ENCODE measurements around the gene TEX9.
"Not testable (repeated sequence)": the region's sequence is repeated elsewhere in the genome, so short reads cannot be mapped to it uniquely, and the experiment has no call there.

Gene TEX9

DNA sequence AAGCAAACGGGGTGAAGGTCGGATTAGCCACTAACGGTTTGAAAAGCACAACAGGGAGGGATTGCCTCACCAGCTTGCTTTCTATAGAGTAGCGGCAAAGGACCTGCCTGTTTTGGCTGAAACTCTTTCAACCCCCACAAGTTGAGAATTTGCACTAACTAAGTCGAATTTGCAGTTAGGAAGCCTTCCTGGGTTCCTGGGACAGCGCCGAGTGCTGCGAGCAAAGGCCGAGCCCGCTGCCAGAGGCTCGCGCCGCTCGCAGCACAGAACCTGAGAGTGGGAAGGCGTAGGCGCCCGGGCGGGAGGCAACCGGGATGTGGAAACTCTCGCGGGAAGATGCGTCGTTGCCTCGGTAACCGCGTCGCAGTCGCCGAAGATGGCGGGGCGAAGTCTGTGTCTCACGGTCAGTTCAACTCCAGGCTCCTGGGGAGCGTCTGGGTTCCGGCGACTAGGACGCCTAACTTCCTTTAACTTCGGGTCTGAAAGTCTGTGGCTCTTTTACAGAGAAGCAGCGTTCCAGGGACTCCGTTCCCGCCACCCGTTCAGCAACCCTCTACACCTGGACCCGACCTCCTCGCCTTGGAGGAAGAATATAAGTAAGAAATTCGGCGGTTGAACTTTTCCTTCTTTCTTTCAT lies at the start of gene TEX9:
TEX9 (plus strand) TSS at position 352 of the 637 bp plus-strand sequence; CDS start at position 377, 25 bp downstream.
- DNase-seq (ENCODE audit: low spot score) (peak; percentile 96), FAIRE-seq (no peak)

DNA sequence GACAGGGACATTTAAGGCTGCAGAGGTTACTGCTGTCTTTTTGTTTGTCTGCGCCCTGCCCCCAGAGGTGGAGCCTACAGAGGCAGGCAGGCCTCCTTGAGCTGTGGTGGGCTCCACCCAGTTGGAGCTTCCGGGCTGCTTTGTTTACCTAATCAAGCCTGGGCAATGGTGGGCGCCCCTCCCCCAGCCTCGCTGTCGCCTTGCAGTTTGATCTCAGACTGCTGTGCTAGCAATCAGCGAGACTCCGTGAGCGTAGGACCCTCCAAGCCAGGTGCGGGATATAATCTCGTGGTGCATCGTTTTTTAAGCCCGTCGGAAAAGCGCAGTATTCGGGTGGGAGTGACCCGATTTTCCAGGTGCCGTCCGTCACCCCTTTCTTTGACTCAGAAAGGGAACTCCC lies 48.7 kb upstream of the TEX9 start:
- FAIRE-seq; DNase-seq (ENCODE audit: low spot score): not testable (repeated sequence)

DNA sequence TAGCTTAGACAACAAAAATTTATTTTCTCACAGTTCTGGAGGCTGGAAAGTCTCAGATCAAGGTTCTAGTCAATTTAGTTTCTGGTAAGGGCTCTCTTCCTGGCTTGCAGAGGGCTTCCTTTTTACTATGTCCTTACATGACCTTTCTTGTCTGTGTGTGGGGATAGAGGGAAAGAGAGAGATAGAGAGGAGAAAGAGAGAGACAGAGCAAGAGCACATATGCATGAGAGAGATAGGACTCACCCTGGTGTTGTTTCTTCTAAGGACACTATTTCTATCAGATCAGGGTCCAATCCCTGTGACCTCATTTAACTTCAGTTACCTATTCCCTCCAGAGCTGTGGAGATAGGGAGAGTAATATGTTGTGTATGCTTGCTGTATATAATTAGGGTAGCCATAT lies 44.9 kb upstream of the TEX9 start:
- DNase-seq (ENCODE audit: low spot score) (no peak), FAIRE-seq (no peak)

DNA sequence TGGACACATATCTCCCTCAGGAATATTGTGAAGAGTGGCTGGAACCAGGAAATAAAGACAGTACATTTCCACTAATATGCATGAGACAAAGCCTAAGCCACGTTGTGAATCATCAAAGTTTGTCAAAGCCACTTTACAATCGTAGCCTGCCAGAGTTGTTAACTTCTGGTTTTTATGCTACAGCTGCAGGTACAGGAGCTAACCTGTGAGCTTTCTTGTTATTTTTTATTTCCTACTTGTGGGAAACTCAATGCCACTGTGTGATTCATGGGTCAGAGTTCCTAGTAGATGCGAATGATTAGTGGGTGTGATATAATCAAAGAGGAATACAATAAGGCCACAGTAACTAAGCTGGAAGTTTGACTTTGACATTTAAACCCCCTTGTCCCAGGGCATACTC lies 44.4 kb upstream of the TEX9 start:
- DNase-seq (ENCODE audit: low spot score) (no peak), FAIRE-seq (no peak)

DNA sequence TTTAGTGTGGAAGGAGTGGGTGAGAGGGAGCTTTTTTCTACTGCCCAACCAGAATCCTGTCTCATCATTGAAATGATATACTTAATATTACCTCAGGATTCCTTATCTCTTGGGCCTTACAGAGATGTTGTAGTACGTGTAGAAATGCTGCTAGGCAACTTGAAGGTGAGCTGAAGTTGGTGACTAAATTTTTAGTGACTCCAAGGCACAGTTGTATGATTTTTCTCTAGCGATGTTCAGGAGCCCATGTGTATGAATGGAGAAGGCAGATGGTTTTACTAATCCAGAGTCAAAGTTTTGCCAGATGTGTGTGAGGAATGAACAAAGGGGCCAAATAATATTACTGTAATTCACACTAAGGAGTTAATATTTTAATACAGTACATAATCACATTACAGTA lies 42.8 kb upstream of the TEX9 start:
- FAIRE-seq, result no peak

DNA sequence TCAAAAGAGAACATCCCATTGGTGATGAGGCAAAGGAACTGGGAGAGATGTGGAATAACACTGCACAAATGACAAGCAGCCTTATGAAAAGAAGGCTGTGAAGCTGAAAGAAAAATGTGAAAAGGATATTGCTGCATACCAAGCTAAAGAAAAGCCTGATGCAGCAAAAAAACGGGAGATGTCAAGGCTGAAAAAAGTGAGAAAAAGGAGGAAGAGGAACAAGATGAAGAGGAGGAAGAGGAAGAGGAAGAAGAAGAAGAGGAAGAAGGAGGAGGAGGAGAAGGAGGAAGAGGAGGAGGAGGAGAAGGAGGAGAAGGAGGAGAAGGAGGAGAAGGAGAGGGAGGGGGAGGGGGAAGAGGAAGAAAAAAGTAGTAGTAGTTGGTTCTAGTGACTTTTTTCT lies 41.8 kb upstream of the TEX9 start:
- no peak for DNase-seq (ENCODE audit: low spot score)
- no peak for FAIRE-seq

More for the DNA sequence above, 42.8 kb upstream of the TEX9 start:
- no peak for DNase-seq (ENCODE audit: low spot score)

DNA sequence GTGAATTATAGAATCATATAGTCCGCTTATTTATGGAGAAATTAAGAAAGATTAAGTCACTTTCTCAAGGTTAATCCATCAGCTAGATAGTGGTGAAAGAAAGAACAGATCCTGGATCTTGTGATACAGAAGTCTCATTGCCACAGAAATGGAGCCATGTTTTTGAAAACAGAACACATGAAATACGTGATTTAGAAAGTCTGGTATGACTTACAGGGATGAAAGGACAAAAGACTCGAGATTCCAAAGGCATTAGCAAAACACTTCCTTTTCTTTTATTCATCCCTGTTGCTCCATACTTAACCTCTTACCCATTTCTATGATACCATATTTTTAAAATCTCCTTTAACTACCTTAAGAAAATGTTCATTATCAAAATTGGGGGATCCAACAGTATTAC lies 40.0 kb upstream of the TEX9 start:
- DNase-seq (ENCODE audit: low spot score) (no peak), FAIRE-seq (no peak)

DNA sequence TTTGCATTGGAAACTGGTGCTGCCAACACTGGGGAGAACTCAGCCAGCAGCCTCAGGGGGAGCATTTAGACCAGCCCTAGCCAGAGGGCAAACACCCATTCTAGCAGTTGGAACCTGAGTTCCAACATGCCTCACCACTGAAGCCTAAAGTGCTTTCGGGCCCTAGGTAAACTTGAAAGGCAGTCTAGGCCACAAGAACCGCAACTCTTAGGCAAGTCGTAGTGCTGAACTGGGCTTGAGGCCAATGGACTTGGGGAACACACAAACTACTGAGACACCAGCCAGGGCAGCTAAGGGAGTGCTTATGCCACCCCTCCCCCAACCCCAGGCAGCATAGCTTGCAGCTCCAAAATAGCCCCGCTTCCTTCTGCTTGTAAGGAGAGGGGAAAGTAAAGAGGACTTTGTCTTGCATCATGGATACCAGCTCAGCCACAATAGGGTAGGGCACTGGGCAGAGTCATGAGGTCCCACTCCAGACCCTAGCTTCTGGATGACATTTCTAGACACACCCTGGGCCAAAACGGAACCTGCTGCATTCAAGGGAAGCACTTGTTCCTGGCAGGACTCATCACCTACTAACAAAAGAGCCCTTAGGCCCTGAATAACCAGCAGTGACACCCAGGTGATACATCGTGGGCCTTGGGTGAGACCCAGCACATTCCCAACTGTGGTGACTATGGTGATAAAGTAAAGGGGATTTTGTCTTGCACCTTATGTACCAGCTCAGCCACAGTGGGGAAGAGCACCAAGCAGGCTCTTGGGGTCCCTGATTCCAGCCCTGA lies 37.3 kb upstream of the TEX9 start:
- peak; percentile 77 for FAIRE-seq
- DNase-seq (ENCODE audit: low spot score), result peak; percentile 18

DNA sequence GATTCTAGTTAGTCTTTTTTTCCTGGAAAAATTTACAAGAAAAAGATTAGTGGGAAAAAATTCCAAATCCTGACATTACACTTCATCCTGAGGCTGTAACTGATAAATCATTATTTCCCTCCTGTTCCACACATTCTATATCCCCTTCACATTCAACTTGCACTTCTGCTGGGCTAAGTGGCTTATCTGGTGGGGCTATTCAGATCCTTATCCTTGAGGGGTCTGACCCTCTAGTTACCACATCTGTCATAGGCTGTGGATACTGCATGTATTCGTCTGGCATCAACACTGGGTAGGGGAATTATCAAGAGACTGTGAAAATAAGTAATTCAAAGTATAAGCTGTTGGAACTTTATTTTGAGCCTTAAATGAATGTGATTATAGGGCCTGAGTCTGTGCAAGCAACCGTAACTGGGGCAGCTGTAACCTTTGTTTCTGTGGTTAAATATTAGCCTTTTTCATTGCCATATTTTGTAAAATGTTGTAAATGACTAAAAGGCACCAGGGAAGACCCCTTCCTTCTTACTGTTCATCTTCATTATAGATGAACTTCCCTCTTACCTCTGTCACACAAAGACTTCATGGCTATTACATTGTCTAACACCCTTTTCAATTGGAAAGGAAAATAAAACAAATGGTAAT lies 28.0 kb upstream of the TEX9 start:
- FAIRE-seq (no peak), DNase-seq (ENCODE audit: low spot score) (no peak)

DNA sequence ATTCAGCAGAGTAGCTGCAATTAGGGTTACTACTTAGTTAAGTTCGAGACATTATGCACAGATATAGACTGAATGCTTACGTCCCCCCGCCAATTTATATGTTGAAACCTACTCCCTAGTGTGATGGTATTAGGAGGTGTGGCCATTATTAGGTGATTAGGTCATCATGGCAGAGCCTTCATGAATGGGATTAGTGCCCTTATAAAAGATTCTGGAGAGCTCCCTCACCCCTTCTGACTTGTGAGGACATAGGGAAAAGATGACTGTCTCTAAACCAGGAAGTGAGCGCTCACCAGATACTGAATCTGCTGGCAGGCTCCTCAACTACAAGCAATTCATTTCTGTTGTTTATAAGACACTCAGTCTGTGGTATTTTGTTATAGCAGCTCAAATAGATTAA lies 25.6 kb upstream of the TEX9 start:
- DNase-seq (ENCODE audit: low spot score) (no peak), FAIRE-seq (peak; percentile 13)

DNA sequence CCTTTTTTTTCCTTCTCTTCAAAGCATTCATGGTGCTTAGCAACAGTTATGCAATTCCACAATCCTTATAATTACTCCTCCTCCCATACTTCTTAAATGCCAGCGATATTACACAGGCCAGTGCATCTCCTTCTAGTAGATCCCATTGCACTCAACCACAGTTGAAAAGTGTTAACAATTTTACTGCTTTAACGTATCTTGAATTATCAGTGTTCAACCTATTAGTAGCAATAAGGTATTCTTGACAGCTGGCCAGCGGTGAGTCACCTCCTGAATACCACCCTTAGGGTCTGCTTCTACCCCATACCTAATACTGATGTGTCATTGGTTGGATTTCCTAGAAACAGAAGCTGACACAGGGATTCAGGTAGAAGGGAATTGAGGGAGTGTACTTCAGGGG lies 24.0 kb upstream of the TEX9 start:
- no peak for DNase-seq (ENCODE audit: low spot score)
- peak; percentile 66 for FAIRE-seq

DNA sequence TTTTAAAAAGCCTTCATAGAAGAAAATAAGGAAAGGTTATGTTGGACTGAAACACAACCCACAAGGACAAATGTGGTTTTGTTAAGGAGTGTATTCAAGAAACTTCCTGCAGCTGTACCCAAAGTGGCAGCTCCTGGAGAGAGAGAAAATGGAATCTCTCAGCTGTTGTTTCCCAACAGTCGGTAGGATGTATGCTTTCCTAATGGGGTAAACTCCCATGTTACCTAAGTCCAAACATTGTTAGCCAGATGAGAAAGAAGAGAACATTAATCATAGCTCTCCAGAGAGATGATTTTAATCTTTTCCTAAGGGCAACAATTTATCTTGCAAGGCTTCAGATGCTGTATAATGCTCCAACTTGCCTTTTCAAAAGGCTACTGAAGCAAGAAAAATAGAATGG lies 22.6 kb upstream of the TEX9 start:
- FAIRE-seq, result no peak

DNA sequence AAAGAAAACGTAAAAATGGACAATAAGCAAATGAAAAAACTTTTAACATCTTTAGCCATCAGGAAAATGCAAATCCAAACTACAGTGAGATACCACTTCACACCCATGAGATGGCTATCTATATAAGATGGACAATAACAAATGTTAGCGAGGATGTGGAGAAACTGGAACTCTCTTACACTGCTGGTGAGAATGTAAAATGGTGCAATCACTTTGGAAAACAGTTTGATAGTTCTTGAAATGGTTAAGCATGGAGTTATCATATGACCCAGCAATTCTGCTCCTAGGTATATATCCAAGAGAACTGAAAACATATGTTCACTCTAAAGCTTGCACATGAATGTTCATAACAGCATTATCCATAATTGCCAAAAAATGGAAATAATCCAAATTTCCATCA lies 21.3 kb upstream of the TEX9 start:
- FAIRE-seq (no peak), DNase-seq (ENCODE audit: low spot score) (no peak)

More for the DNA sequence above, 22.6 kb upstream of the TEX9 start:
- no peak for DNase-seq (ENCODE audit: low spot score)

DNA sequence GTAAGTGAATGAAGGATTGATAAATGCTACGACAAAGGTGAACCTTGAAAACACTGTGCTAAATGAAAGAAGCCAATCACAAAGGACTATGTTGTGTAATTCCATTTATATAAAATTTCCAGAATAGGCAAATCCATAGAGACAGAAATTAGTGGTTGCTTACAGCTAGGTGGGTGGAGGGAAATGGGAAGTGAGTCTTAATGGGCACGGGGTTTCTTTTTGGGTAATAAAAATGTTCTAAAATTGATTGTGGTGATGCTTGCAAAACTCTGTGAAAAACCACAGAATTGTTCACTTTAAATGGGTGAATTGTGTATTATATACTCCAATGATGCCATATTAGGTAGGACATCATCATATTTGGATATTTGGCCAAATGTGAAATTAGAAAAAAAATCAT lies 20.9 kb upstream of the TEX9 start:
- no peak for FAIRE-seq

DNA sequence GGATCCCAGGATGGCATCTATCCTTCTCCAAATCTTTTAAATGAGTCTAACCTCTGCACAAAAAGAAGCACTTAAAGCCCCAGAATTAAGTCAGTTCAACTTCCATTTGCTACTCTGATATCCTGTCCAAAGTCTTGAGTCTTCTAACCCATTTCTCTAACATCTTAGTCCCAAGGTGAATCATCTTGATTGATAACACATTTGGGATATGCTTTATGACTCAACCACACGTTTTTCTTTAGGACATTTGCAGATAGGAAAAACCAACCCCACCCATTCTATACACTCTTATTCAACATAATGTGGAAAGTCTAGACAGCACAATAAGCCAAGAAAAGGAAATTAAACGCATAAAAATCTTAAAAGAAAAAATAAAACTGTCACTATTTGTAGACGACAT lies 18.8 kb upstream of the TEX9 start:
- no peak for FAIRE-seq
- DNase-seq (ENCODE audit: low spot score), result no peak

More for the DNA sequence above, 20.9 kb upstream of the TEX9 start:
- DNase-seq (ENCODE audit: low spot score), result no peak

DNA sequence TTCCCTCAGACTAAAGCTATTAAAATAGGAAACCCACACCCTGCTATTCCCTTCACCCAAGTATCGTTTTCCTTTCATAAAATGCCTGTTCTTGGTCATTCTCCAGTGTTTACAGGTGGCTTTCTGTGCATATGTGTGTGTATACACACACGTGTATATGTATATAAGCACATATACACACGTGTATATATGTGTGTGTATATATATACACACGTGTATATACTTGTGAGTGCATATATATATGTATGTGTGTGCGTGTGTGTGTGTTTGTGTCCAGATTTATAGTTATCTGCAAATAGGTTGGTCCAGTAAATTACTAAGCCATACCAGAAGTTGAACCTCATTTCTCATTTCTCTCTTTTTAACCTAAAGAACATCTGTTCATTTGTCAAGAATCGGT lies 15.7 kb upstream of the TEX9 start:
- DNase-seq (ENCODE audit: low spot score), result no peak
- FAIRE-seq, result no peak

DNA sequence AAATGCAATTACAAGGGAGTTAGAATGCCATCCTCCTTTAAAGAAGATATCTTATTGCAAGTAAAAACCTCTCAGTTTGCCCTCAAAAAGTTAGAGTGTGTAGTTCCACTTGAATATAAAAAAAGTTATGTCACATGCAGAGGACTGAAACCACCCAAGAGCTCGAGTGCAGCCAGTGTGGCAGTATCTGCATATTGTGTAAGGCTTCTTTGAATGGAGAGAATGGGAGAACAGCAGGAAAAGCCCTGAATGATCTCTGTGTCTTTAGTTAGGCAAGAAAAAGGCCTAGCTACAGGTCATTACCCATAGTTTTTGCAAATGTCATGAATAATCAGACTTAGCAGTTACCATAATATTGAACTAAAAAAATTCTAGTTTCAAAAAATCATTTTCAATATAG lies 13.9 kb upstream of the TEX9 start:
- FAIRE-seq, result no peak
- DNase-seq (ENCODE audit: low spot score), result no peak

DNA sequence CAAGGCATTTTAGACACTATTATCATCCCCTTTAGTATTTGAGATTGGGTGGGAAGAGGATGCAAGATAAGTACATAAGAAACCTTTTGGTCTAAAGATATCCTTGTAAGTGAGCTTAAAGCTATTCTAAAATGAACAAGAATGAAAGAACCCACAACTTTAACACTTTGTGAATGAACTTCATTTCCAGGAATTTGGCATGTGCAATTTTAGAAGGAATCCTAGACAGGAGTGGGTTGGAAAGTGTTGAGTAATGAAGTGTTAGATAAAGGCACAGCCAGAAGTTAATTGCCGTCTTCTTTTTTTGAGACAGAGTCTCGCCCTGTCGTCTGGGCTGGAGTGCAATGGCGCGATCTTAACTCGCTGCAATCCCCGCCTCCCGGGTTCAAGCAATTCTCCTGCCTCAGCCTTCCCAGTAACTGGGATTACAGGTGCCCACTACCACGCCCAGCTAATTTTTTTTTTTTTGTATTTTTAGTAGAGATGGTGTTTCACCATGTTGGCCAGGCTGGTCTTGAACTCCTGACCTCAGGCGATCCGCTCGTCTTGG lies 13.2 kb upstream of the TEX9 start:
- no peak for DNase-seq (ENCODE audit: low spot score)
- no peak for FAIRE-seq

DNA sequence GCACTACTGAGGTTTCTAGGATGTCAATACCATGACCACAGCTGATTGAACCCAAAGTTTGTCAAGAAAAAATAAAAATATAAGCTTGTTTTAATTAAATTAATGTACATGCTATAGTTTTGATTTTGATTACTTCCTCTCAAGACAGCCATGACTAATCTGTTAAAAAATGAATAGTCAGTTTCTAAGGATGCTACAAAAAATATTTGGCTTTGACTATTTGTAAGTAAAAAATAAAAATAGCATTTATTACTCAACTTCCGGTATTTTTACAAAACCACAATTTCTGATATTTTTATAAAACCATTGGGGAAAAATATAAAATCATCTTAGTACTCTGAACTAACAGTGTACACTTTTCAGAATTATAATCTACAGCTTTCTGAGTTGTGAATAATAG lies 12.1 kb upstream of the TEX9 start:
- FAIRE-seq, result no peak

DNA sequence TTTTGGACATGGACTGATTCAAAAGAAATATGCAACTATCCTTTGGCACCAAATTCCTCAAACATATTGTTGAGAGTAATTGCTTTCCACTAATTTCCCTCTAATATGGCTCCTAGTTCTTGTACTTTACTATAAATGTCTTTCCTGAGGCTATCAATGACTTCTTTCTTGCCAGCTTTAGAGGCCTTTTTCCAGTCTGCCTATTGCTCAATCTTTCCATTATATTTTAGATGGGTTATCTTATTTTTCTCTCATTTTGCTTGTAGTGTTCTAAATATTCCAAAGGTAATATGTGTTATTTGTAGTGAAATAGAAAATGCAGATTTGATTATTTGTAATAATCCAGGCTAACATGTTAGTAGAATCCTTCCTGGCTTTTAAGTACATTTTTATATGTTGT lies 11.5 kb upstream of the TEX9 start:
- DNase-seq (ENCODE audit: low spot score) (no peak), FAIRE-seq (no peak)

More for the DNA sequence above, 12.1 kb upstream of the TEX9 start:
- DNase-seq (ENCODE audit: low spot score), result no peak

DNA sequence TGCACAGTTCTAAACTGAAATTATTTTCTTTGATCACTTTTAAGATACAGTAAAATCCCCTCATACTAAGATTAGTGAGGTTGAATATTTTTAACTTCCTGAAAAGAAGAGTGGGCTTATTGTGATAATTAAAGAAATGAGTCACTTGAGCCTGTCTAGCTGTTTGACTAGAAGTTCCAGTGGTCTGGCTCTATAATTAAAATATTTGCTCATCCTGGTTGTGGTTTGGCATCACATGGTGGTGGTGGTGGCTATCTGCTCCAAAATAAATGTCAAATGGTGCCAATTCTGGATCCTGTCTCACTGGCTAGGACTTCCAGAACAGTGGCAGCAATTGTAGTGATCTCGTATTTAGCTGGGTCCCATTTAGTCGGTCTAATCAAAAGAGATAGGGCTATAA lies 8.6 kb upstream of the TEX9 start:
- FAIRE-seq (no peak), DNase-seq (ENCODE audit: low spot score) (peak; percentile 28)

DNA sequence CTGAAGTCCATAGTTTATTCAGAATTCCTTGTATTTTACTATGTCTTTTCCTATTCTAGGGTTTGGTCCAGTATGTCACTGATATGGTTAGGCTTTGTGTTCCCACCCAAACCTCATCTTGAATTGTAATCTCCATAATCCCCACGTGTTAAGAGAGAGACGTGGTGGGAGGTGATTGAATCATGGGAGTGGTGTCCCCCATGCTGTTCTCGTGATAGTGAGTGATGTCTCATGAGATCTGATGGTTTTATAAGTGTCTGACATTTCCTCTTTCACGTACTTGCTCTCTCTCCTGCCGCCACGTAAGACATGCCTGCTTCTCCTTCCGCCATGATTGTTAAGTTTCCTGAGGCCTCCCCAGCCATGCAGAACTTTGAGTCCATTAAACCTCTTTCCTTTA lies 6.6 kb upstream of the TEX9 start:
- no peak for DNase-seq (ENCODE audit: low spot score)
- no peak for FAIRE-seq

Data from urothelium cell line (cell line).